ENCODE measurements around the gene SERPINE2.

DNA sequence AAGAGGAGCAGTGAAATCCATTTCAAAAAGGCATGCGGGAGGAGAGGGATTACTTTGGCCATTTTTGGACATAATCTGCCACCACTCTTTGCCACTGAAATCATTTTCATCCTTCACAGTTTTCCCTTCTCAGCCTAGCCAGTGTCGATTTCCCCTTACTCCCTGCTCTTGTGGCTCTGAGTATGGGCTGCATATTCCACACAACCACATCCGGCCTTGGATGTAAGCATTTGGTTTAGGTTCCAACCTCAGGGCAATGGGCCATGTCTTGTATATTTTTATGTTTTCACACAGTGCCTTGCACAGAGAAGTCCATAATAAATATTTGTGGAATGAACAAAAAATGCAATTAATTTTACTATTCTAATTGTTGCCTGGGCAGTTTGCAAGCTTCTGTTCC is 7.7 kb upstream of the SERPINE2 start:
- no peak for TF ChIP-seq POLR2AphosphoS5 (IDR thresholded peaks at IDR 0.05; ENCODE audit: low read depth, low read length)
- no peak for TF ChIP-seq POLR2A (IDR thresholded peaks at IDR 0.05; ENCODE audit: low read depth, low read length)
